Measurements from ENCODE around the gene MAP7D2. TPM values are rescaled to one million over a fixed set of nuclear protein-coding genes. Genes with fewer than 3 reads are reported as not detected.

The MAP7D2 gene
- total RNA-seq, 1 experiment from 2014 or later, result 0.91 TPM

DNA sequence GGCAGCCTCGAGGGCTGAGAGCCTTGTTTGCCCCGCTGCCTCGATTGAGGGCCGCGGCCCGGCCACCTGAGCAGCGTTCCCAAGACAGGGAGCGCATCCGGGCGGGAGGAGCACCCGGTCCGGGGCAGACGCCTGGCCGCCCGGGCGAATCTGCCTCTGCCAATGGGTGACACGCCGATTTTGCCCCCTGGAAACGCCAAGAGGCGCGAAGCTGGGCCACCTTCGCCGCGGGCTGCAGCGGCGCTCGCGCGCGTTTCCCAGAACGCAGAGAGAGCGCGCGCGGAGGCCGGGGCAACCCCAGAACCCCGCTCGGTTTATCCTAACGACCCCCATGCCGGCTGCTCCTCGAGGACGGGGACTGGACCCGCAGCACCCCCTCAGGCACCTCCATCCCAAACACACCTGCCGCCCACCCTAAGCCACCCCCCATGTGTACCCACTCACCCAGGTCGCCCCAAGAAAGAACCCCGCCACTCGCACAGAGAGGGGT, 575 bp downstream of the MAP7D2 start:
- no peaks in the 10 kb centered on the region for H3K9me2 ChIP-seq (replicated peaks; ENCODE audit: low read length)
- no peak overlapping the region for H3K4me3 ChIP-seq (ENCODE audit: low read length)
- H4K20me1 ChIP-seq (ENCODE audit: low read length), result no peaks in the 10 kb centered on the region
- no peaks in the 10 kb centered on the region for H3K27me3 ChIP-seq (ENCODE audit: low read length)
- H3K79me2 ChIP-seq (ENCODE audit: low read length), result no peaks in the 10 kb centered on the region
- no peaks in the 10 kb centered on the region for H3F3A ChIP-seq (ENCODE audit: low read length, unreplicated experiment)
- H3K27ac ChIP-seq (ENCODE audit: low read length), result no peak overlapping the region
- BruUV-seq (replicated peaks), result no TSS peak
- ATAC-seq (no peak), DNase-seq (no peak)
- no peaks in the 10 kb centered on the region for H3K9me3 ChIP-seq (ENCODE audit: low read length)
- H3K4me1 ChIP-seq (ENCODE audit: insufficient read depth, low read length), result peaks cover 19% of the 10 kb centered on the region
- no peaks in the 10 kb centered on the region for H3K36me3 ChIP-seq (ENCODE audit: low read depth, low read length)
- H3K4me2 ChIP-seq (ENCODE audit: low read length), result no peak overlapping the region
- no peak overlapping the region for H3K9ac ChIP-seq (ENCODE audit: low read length)
- ChIA-PET CTCF (no interaction called here), POLR2A (ENCODE audit: unreplicated experiment) (no interaction called here)
- TF ChIP-seq, protein P1, sequence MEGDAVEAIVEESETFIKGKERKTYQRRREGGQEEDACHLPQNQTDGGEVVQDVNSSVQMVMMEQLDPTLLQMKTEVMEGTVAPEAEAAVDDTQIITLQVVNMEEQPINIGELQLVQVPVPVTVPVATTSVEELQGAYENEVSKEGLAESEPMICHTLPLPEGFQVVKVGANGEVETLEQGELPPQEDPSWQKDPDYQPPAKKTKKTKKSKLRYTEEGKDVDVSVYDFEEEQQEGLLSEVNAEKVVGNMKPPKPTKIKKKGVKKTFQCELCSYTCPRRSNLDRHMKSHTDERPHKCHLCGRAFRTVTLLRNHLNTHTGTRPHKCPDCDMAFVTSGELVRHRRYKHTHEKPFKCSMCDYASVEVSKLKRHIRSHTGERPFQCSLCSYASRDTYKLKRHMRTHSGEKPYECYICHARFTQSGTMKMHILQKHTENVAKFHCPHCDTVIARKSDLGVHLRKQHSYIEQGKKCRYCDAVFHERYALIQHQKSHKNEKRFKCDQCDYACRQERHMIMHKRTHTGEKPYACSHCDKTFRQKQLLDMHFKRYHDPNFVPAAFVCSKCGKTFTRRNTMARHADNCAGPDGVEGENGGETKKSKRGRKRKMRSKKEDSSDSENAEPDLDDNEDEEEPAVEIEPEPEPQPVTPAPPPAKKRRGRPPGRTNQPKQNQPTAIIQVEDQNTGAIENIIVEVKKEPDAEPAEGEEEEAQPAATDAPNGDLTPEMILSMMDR (conservative IDR thresholded peaks at IDR 0.05; ENCODE audit: low read depth, low read length), result no peak
- TF ChIP-seq EZH2 (IDR thresholded peaks at IDR 0.05; ENCODE audit: low read length, unreplicated experiment), result no peak
- TF ChIP-seq EZH2phosphoT487 (IDR thresholded peaks at IDR 0.05; ENCODE audit: borderline replicate concordance, low read length), result no peak
- no peak overlapping the region for H2AFZ ChIP-seq (ENCODE audit: low read length)
- intact Hi-C loops (cut with micrococcal nuclease), result loop anchor here (5.0 kb wide), 1 partner anchor 209 kb away; no protein-coding TSS in a partner anchor

DNA sequence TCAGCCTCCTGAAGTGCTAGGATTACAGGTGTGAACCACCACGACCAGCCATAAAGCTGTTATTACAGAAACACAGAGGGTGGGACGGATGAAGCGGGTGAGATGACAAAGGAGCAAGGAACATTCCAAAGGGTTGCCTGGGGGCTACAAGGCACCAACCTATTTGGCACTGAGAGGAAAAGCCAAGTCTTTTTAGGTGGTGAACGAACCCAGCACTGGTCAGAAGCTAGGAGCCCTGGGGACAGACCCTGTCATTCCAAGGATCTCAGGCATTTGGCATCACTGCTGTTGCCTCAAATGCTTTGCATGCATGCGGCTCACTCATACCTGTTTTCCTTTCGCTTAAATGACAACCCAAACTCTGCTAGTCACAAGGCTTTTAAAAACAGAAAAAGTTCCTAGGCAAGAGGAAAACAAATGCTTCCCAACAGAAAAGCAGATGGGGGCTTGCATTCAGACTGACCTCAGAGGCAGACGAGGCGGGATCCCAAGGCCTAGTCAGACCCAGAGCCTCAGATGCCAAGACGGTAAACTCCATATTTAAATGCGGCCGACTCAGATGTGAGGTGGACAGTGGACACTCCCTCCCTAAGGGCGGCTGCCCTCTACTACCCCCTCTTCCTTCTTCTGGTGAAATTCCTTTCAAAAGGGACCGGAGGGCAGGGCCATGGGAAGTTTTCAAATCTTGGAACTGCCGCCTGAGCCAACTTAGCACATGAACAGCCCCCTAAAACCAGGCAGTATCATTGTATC, 4.5 kb downstream of the MAP7D2 start:
- no peaks in the 10 kb centered on the region for H3K9me2 ChIP-seq (replicated peaks; ENCODE audit: low read length)
- H3K27ac ChIP-seq (ENCODE audit: low read length), result no peak overlapping the region
- no TSS peak for BruUV-seq (replicated peaks)
- intact Hi-C loops (cut with micrococcal nuclease), result no loop called here
- DNase-seq (no peak), ATAC-seq (no peak)
- no peak overlapping the region for H3K9ac ChIP-seq (ENCODE audit: low read length)
- no peak overlapping the region for H2AFZ ChIP-seq (ENCODE audit: low read length)
- CTCF ChIA-PET, result no interaction called here
- H3K79me2 ChIP-seq (ENCODE audit: low read length), result no peaks in the 10 kb centered on the region
- no peaks in the 10 kb centered on the region for H3F3A ChIP-seq (ENCODE audit: low read length, unreplicated experiment)
- POLR2A ChIA-PET (ENCODE audit: unreplicated experiment), result no interaction called here
- no peak for TF ChIP-seq EZH2 (IDR thresholded peaks at IDR 0.05; ENCODE audit: low read length, unreplicated experiment)
- H4K20me1 ChIP-seq (ENCODE audit: low read length), result no peaks in the 10 kb centered on the region
- no peak overlapping the region for H3K4me2 ChIP-seq (ENCODE audit: low read length)
- no peaks in the 10 kb centered on the region for H3K27me3 ChIP-seq (ENCODE audit: low read length)
- H3K9me3 ChIP-seq (ENCODE audit: low read length), result no peaks in the 10 kb centered on the region
- H3K4me1 ChIP-seq (ENCODE audit: insufficient read depth, low read length), result no peaks in the 10 kb centered on the region
- H3K36me3 ChIP-seq (ENCODE audit: low read depth, low read length), result no peaks in the 10 kb centered on the region
- H3K4me3 ChIP-seq (ENCODE audit: low read length), result no peak overlapping the region

DNA sequence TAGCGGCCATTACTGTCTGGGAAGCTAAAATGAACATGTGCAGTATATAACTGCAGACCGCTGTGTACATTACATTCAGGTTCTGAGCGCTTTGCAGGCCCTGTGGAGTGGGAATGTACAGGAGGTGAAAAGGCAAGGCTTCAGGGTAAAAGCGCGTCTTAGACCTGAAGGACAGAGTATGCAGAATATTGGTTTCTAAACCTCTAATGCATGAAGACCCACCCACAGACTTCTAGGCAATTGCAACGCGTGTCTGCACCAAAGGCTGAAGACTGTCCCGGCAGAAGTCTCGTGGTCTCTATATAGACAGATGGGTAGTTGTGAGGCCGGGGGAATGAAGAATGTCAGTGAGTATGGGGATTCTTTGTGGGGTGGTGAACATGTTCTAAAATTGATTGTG, 5.4 kb downstream of the MAP7D2 start:
- ATAC-seq (no peak), DNase-seq (no peak)
- Histone ChIP-seq H2AFZ (ENCODE audit: low read length) (no peak overlapping the region), H3K27me3 (ENCODE audit: low read length) (no peaks in the 10 kb centered on the region), H3K79me2 (ENCODE audit: low read length) (no peaks in the 10 kb centered on the region), H3F3A (ENCODE audit: low read length, unreplicated experiment) (no peaks in the 10 kb centered on the region), H3K4me3 (ENCODE audit: low read length) (no peak overlapping the region), H3K9ac (ENCODE audit: low read length) (no peak overlapping the region), H4K20me1 (ENCODE audit: low read length) (no peaks in the 10 kb centered on the region), H3K4me2 (ENCODE audit: low read length) (no peak overlapping the region), H3K9me3 (ENCODE audit: low read length) (no peaks in the 10 kb centered on the region), H3K9me2 (replicated peaks; ENCODE audit: low read length) (no peaks in the 10 kb centered on the region), H3K36me3 (ENCODE audit: low read depth, low read length) (no peaks in the 10 kb centered on the region), H3K4me1 (ENCODE audit: insufficient read depth, low read length) (no peaks in the 10 kb centered on the region), H3K27ac (ENCODE audit: low read length) (no peak overlapping the region)
- intact Hi-C loops (cut with micrococcal nuclease), result no loop called here
- ChIA-PET POLR2A (ENCODE audit: unreplicated experiment) (no interaction called here), CTCF (no interaction called here)
- BruUV-seq (replicated peaks), result no TSS peak
- TF ChIP-seq EZH2 (IDR thresholded peaks at IDR 0.05; ENCODE audit: low read length, unreplicated experiment) (no peak), EZH2phosphoT487 (IDR thresholded peaks at IDR 0.05; ENCODE audit: borderline replicate concordance, low read length) (no peak)
- TF ChIP-seq, protein P1 (conservative IDR thresholded peaks at IDR 0.05; ENCODE audit: low read depth, low read length), result no peak
